OCI-LY3 (cell line): Measurements from ENCODE around the gene XXYLT1.

ENCODE experiments used
- H2AFZ ChIP-seq: fragments of 200-600, 300-600 bp; shearing (Covaris generic); 2 replicates; pipeline ENCODE4 v1.6.0; 2014; ENCODE audit warnings: antibody characterized with exemption, low read depth, low read length
- H3K27ac ChIP-seq: fragments of 200-600, 300-600 bp; sonication (generic); 2 replicates; pipeline ENCODE4 v1.5.1; 2014; ENCODE audit warnings: mild to moderate bottlenecking, low read length, moderate library complexity, mixed read lengths
- H3K27me3 ChIP-seq: fragments of 200-600, 300-600 bp; sonication (generic); 2 replicates; pipeline ENCODE4 v1.6.1; 2014; ENCODE audit warnings: low read depth, low read length, mixed read lengths
- H3K36me3 ChIP-seq: fragments of 200-600, 300-600 bp; sonication (generic); replicated peaks from 2 replicates; pipeline ENCODE3; 2014; ENCODE audit warnings: low read depth, low read length, mixed read lengths
- H3K4me1 ChIP-seq: fragments of 300-600, 200-600 bp; sonication (generic); 2 replicates; pipeline ENCODE4 v1.6.1; 2014; ENCODE audit warnings: low read length, mixed read lengths
- H3K4me2 ChIP-seq: fragments of 200-600, 300-600 bp; sonication (generic); 2 replicates; pipeline ENCODE4 v1.6.1; 2014; ENCODE audit warnings: low read length, mixed read lengths
- H3K4me3 ChIP-seq: fragments of 300-600, 200-600 bp; sonication (generic); 2 replicates; pipeline ENCODE4 v1.5.1; 2014; ENCODE audit warnings: antibody characterized with exemption, mild to moderate bottlenecking, low read length, moderate library complexity
- H3K79me2 ChIP-seq: fragments of 300-600, 200-600 bp; shearing (Covaris generic); 2 replicates; pipeline ENCODE4 v1.6.1; 2014; ENCODE audit warnings: mild to moderate bottlenecking, low read length, mixed read lengths
- H3K9ac ChIP-seq: fragments of 300-600, 200-600 bp; shearing (Covaris generic); 2 replicates; pipeline ENCODE4 v1.6.0; 2014; ENCODE audit warnings: mild to moderate bottlenecking, low read length, moderate library complexity
- H3K9me3 ChIP-seq: fragments of 200-600, 300-600 bp; shearing (Covaris generic); 2 replicates; pipeline ENCODE4 v1.6.1; 2014; ENCODE audit warnings: low read length, mixed read lengths; ENCODE audit not compliant: insufficient read depth
- H4K20me1 ChIP-seq: fragments of 200-600, 300-600 bp; sonication (generic); 2 replicates; pipeline ENCODE4 v1.6.1; 2016; ENCODE audit warnings: low read length, mixed read lengths; ENCODE audit not compliant: insufficient read depth
- CTCF ChIP-seq: fragments of 200-600, 300-600 bp; sonication (generic); IDR thresholded peaks from 2 replicates; pipeline ENCODE4 v1.5.1; 2014; ENCODE audit warnings: antibody characterized with exemption, low read length, low read depth
- EZH2phosphoT487 ChIP-seq: fragments of 200-600 bp; shearing (Covaris generic); IDR thresholded peaks from 2 replicates; pipeline ENCODE4 v1.6.1; 2018; ENCODE audit warnings: antibody characterized with exemption, mixed run types, low read depth

XXYLT1 gene

GRCh38 chr3:195160257-195160898, 110.6 kb downstream of the XXYLT1 start:
- no peaks in the 10 kb centered on the region for H3K27me3 ChIP-seq
- no peak overlapping the region for H3K9ac ChIP-seq
- no peaks in the 10 kb centered on the region for H3K79me2 ChIP-seq
- H3K4me3 ChIP-seq: no peak overlapping the region
- H2AFZ ChIP-seq: no peak overlapping the region
- H4K20me1 ChIP-seq: no peaks in the 10 kb centered on the region
- TF ChIP-seq CTCF (no peak), EZH2phosphoT487 (no peak)
- no peaks in the 10 kb centered on the region for H3K9me3 ChIP-seq
- no peaks in the 10 kb centered on the region for H3K36me3 ChIP-seq
- H3K4me1 ChIP-seq: peaks cover 33% of the 10 kb centered on the region
- H3K27ac ChIP-seq: no peak overlapping the region
- H3K4me2 ChIP-seq: no peak overlapping the region

- H3K4me1 ChIP-seq: peaks cover 33% of the 10 kb centered on the region
- no peaks in the 10 kb centered on the region for H3K9me3 ChIP-seq
- no peaks in the 10 kb centered on the region for H3K79me2 ChIP-seq
- no peaks in the 10 kb centered on the region for H3K27me3 ChIP-seq
- no peaks in the 10 kb centered on the region for H4K20me1 ChIP-seq
- no peak overlapping the region for H2AFZ ChIP-seq
- H3K4me2 ChIP-seq: no peak overlapping the region
- no peak overlapping the region for H3K4me3 ChIP-seq
- H3K36me3 ChIP-seq: no peaks in the 10 kb centered on the region
- TF ChIP-seq CTCF: no peak
- TF ChIP-seq EZH2phosphoT487: no peak
- no peak overlapping the region for H3K27ac ChIP-seq
- H3K9ac ChIP-seq: no peak overlapping the region
Measured at GRCh38 chr3:195159814-195160165, 111.2 kb downstream of the XXYLT1 start.

GRCh38 chr3:195159117-195159813, 111.7 kb downstream of the XXYLT1 start:
- no peaks in the 10 kb centered on the region for H3K27me3 ChIP-seq
- no peak overlapping the region for H3K9ac ChIP-seq
- peaks cover 35% of the 10 kb centered on the region for H3K4me1 ChIP-seq
- H3K4me2 ChIP-seq: no peak overlapping the region
- H2AFZ ChIP-seq: no peak overlapping the region
- no peaks in the 10 kb centered on the region for H3K36me3 ChIP-seq
- H3K27ac ChIP-seq: no peak overlapping the region
- no peaks in the 10 kb centered on the region for H3K79me2 ChIP-seq
- TF ChIP-seq EZH2phosphoT487 (no peak), CTCF (no peak)
- no peaks in the 10 kb centered on the region for H4K20me1 ChIP-seq
- H3K4me3 ChIP-seq: no peak overlapping the region
- H3K9me3 ChIP-seq: no peaks in the 10 kb centered on the region

- no peak overlapping the region for H2AFZ ChIP-seq
- H3K79me2 ChIP-seq: no peaks in the 10 kb centered on the region
- TF ChIP-seq EZH2phosphoT487 (no peak), CTCF (no peak)
- H3K4me1 ChIP-seq: peaks cover 23% of the 10 kb centered on the region
- no peak overlapping the region for H3K4me2 ChIP-seq
- no peak overlapping the region for H3K9ac ChIP-seq
- no peaks in the 10 kb centered on the region for H3K27me3 ChIP-seq
- no peaks in the 10 kb centered on the region for H3K9me3 ChIP-seq
- no peak overlapping the region for H3K4me3 ChIP-seq
- no peaks in the 10 kb centered on the region for H3K36me3 ChIP-seq
- H3K27ac ChIP-seq: no peak overlapping the region
- H4K20me1 ChIP-seq: no peaks in the 10 kb centered on the region
Measured at GRCh38 chr3:195156286-195156890, 114.6 kb downstream of the XXYLT1 start.
